Sigmoid colon (tissue), 7 donors: ENCODE data around the gene LRRC8A. TPM values are rescaled to one million over a fixed set of nuclear protein-coding genes. Genes with fewer than 3 reads are reported as not detected.
"Not testable (repeated sequence)": the region's sequence is repeated elsewhere in the genome, so short reads cannot be mapped to it uniquely, and the experiment has no call there.

Experiments used
- DNase-seq: peaks from one replicate; pipeline ENCODE4 v3.0.0-alpha.2; 2019
- H3K27ac ChIP-seq, 4 donors: fragments of 200-600 bp; sonication (generic); one replicate each; pipeline ENCODE4 v1.5.1; 2016 to 2019; ENCODE audit warnings: mild to moderate bottlenecking in 1 of 4
- H3K27me3 ChIP-seq, 3 donors: fragments of 200-600 bp; sonication (generic); one replicate each; pipeline ENCODE4 v1.5.1; 2019; ENCODE audit warnings: mild to moderate bottlenecking in 1 of 3
- H3K36me3 ChIP-seq, 4 donors: fragments of 200-600 bp; sonication (generic); one replicate each; pipeline ENCODE4 v1.5.1; 2016 to 2019
- H3K4me1 ChIP-seq, 4 donors: fragments of 200-600 bp; sonication (generic); one replicate each; pipeline ENCODE4 v1.5.1; 2017 to 2019
- H3K4me3 ChIP-seq, 4 donors: fragments of 200-600 bp; sonication (generic); one replicate each; pipeline ENCODE4 v1.5.1; 2017 to 2019; ENCODE audit warnings: mild to moderate bottlenecking in 2 of 4, moderate library complexity in 1 of 4
- H3K9me3 ChIP-seq, 4 donors: fragments of 200-600 bp in 3 of 4; sonication (generic) in 3 of 4; one replicate each; pipeline versions ENCODE4 v1.5.1 to v1.6.1; 2013 to 2019
- CTCF ChIP-seq, 4 experiments: fragments of 450-650 bp in 3 of 4; fragments of 200-600 bp in 1 of 4; IDR thresholded peaks; one replicate each; pipeline ENCODE4 v1.5.1; 2016 to 2019; ENCODE audit warnings: antibody characterized with exemption in 4 of 4, mild to moderate bottlenecking in 3 of 4, moderate library complexity in 2 of 4
- EP300 ChIP-seq, 4 donors: sonication (generic); formaldehyde crosslinking; IDR thresholded peaks; one replicate each; pipeline ENCODE4 v1.6.1; 2017; ENCODE audit warnings: antibody characterized with exemption in 4 of 4
- POLR2A ChIP-seq, 2 donors: fragments of 450-650 bp; IDR thresholded peaks; one replicate each; pipeline ENCODE4 v1.6.1; 2016; ENCODE audit warnings: antibody characterized with exemption in 2 of 2, mild to moderate bottlenecking in 2 of 2, moderate library complexity in 2 of 2
- POLR2AphosphoS5 ChIP-seq, 4 donors: sonication (generic); formaldehyde crosslinking; IDR thresholded peaks; one replicate each; pipeline ENCODE4 v1.6.1; 2017; ENCODE audit warnings: antibody characterized with exemption in 4 of 4
- WGBS, 2 donors: extraction: QIAGEN DNeasy Blood & Tissue Kit; methylation state at CpG; one replicate each; pipeline ENCODE4 v1.1.7; 2013; 5-methylcytosine and 5-hydroxymethylcytosine counted together
- intact Hi-C: fragments of 100-400 bp; cut with DNase I; formaldehyde crosslinking; loops from one replicate; pipeline ENCODE4 v1.15.1; 2023
- polyA plus RNA-seq, 3 donors: library from polyadenylated mRNA; stranded (reverse); fragments of 200-250 nt; gene quantifications; one replicate each; pipeline ENCODE4 v1.2.3, GENCODE V29; 2013
- total RNA-seq, 4 donors: library from RNA; depleted of rRNA; stranded (reverse); fragments of >200 nt; gene quantifications; one replicate each; pipeline ENCODE4 v1.1.0, GENCODE V29; 2016
- donor health status: healthy with polysubstance abuse.
- donor health status: Bipolar disorder and iron deficiency.
- donor health status: healthy.

The LRRC8A gene
- total and polyA plus RNA-seq, 7 donors = 4.8 to 59.5 (median 26.0) TPM

- peak overlapping the region; percentile 86 to 95 (median 94) for H3K27ac ChIP-seq
- intact Hi-C loops = no loop called here
- TF ChIP-seq POLR2A (IDR thresholded peaks at IDR 0.05) (no peak), EP300 (IDR thresholded peaks at IDR 0.05) (no peak)
- H3K9me3 ChIP-seq = no peaks in the 10 kb centered on the region
- no peaks in the 10 kb centered on the region for H3K27me3 ChIP-seq
- H3K4me1 ChIP-seq = peaks cover 0 to 17% (median 16%) of the 10 kb centered on the region in 4 donors
- DNase-seq = peak; percentile 76
- 29 to 33% methylated on average over 30 of the region's 30 CpGs for WGBS, 2 donors
- peaks cover 0 to 30% (median 3%) of the 10 kb centered on the region in 4 donors for H3K36me3 ChIP-seq
- H3K4me3 ChIP-seq = peak overlapping the region; percentile 59 to 89 (median 76)
These were observed 64.8 kb downstream of the LRRC8A start for GRCh38 chr9:128946571-128947276.

- Histone ChIP-seq H3K9me3 (no peaks in the 10 kb centered on the region), H3K27ac (peak overlapping the region; percentile 86 to 95 (median 94)), H3K27me3 (no peaks in the 10 kb centered on the region), H3K4me3 (peak overlapping the region; percentile 59 to 89 (median 76)), H3K36me3 (peaks cover 0 to 28% (median 2%) of the 10 kb centered on the region in 4 donors), H3K4me1 (peaks cover 0 to 17% (median 16%) of the 10 kb centered on the region in 4 donors)
- intact Hi-C loops = no loop called here
- DNase-seq = no peak
- WGBS, 2 donors = 1% methylated on average over 20 of the region's 20 CpGs
- no peak for TF ChIP-seq EP300 (IDR thresholded peaks at IDR 0.05)
- TF ChIP-seq CTCF (IDR thresholded peaks at IDR 0.05) = no peak
- no peak for TF ChIP-seq POLR2A (IDR thresholded peaks at IDR 0.05)
- TF ChIP-seq POLR2AphosphoS5 (IDR thresholded peaks at IDR 0.05) = no peak
These were observed 65.3 kb downstream of the LRRC8A start for GRCh38 chr9:128947277-128947526.

GRCh38 chr9:128947527-128948301 is 65.8 kb downstream of the LRRC8A start, which contains the start of the genes DOLK and NUP188:
TSS of gene DOLK (minus strand) at chr9:128947603. CDS start at chr9:128947303, 300 bp downstream.
TSS of gene NUP188 (plus strand) at chr9:128947699. CDS start at chr9:128947720, 21 bp downstream.
- TF ChIP-seq POLR2A (IDR thresholded peaks at IDR 0.05) (peak; percentile 87), POLR2AphosphoS5 (IDR thresholded peaks at IDR 0.05) (peak; percentile 91 to 96 (median 96)), EP300 (IDR thresholded peaks at IDR 0.05) (no peak)
- peaks cover 0 to 27% (median 2%) of the 10 kb centered on the region in 4 donors for H3K36me3 ChIP-seq
- peaks cover 0 to 17% (median 16%) of the 10 kb centered on the region in 4 donors for H3K4me1 ChIP-seq
- H3K9me3 ChIP-seq = no peaks in the 10 kb centered on the region
- peak within 1 kb of the TSS; percentile 59 to 89 (median 76) for H3K4me3 ChIP-seq
- peak; percentile 97 for DNase-seq
- intact Hi-C loops = no loop called here
- 0 to 1% methylated on average over 86 of the region's 86 CpGs for WGBS, 2 donors
- peak within 1 kb of the TSS; percentile 86 to 95 (median 94) for H3K27ac ChIP-seq
- no peaks in the 10 kb centered on the region for H3K27me3 ChIP-seq

GRCh38 chr9:128961403-128961802 is 79.5 kb downstream of the LRRC8A start:
- 94 to 97% methylated on average over 9 of the region's 9 CpGs for WGBS, 2 donors
- H3K4me3 ChIP-seq, H3K27ac ChIP-seq, H3K9me3 ChIP-seq, DNase-seq, H3K27me3 ChIP-seq, H3K4me1 ChIP-seq, intact Hi-C loops: not testable (repeated sequence)
- peaks cover 6 to 84% (median 35%) of the 10 kb centered on the region in 4 donors for H3K36me3 ChIP-seq

Other genes with a start within 250 kb of the LRRC8A start
- gene DYNC2I2, start 225.3 kb upstream of the LRRC8A start, total RNA-seq = 10 to 100 TPM; 21.6 to 33.0 (median 27.0) TPM
- 10 to 100 TPM; 39.6 to 87.4 (median 43.9) TPM for gene DYNC2I2, start 225.3 kb upstream of the LRRC8A start, polyA plus RNA-seq
- gene SET, start 192.9 kb upstream of the LRRC8A start, total RNA-seq = 100 to 1,000 TPM; 182 to 195 (median 187) TPM
- gene SET, start 192.9 kb upstream of the LRRC8A start, polyA plus RNA-seq = 100 to 1,000 TPM in 2 of 3 donors, 10 to 100 TPM in 1; 77.2 to 172 (median 114) TPM
- 1 to 10 TPM; 1.6 to 5.5 (median 3.1) TPM for gene PKN3, start 179.6 kb upstream of the LRRC8A start, total RNA-seq
- 1 to 10 TPM; 1.6 to 7.2 (median 1.8) TPM for gene PKN3, start 179.6 kb upstream of the LRRC8A start, polyA plus RNA-seq
- 10 to 100 TPM; 13.3 to 46.2 (median 15.3) TPM for gene ZDHHC12, start 158.0 kb upstream of the LRRC8A start, total RNA-seq
- 100 to 1,000 TPM in 1 of 3 donors, 10 to 100 TPM in 2; 72.6 to 123 (median 73.9) TPM for gene ZDHHC12, start 158.0 kb upstream of the LRRC8A start, polyA plus RNA-seq
- gene ZER1, start 110.2 kb upstream of the LRRC8A start, total RNA-seq = 10 to 100 TPM; 41.6 to 65.4 (median 51.9) TPM
- gene ZER1, start 110.2 kb upstream of the LRRC8A start, polyA plus RNA-seq = 10 to 100 TPM; 30.0 to 37.9 (median 34.8) TPM
- 10 to 100 TPM; 13.0 to 25.8 (median 17.8) TPM for gene TBC1D13, start 94.9 kb upstream of the LRRC8A start, total RNA-seq
- gene TBC1D13, start 94.9 kb upstream of the LRRC8A start, polyA plus RNA-seq = 10 to 100 TPM in 2 of 3 donors, 1 to 10 TPM in 1; 9.0 to 18.0 (median 10.4) TPM
- 10 to 100 TPM in 2 of 4 donors, 1 to 10 TPM in 2; 5.9 to 15.7 (median 9.0) TPM for gene ENDOG, start 63.6 kb upstream of the LRRC8A start, total RNA-seq
- gene ENDOG, start 63.6 kb upstream of the LRRC8A start, polyA plus RNA-seq = 10 to 100 TPM; 30.6 to 49.0 (median 37.9) TPM
- gene SPOUT1, start 52.3 kb upstream of the LRRC8A start, total RNA-seq = 10 to 100 TPM; 12.1 to 31.6 (median 25.9) TPM
- 10 to 100 TPM in 1 of 3 donors, 1 to 10 TPM in 2; 4.8 to 28.1 (median 5.8) TPM for gene SPOUT1, start 52.3 kb upstream of the LRRC8A start, polyA plus RNA-seq
- gene KYAT1, start 183 bp upstream of the LRRC8A start, total RNA-seq = 1 to 10 TPM; 3.9 to 8.0 (median 5.2) TPM
- 1 to 10 TPM in 1 of 3 donors, under 1 TPM in 2; 0.60 to 4.5 (median 0.92) TPM for gene KYAT1, start 183 bp upstream of the LRRC8A start, polyA plus RNA-seq
- 10 to 100 TPM; 15.5 to 30.5 (median 20.1) TPM for gene PHYHD1, start 38.8 kb downstream of the LRRC8A start, total RNA-seq
- gene PHYHD1, start 38.8 kb downstream of the LRRC8A start, polyA plus RNA-seq = 10 to 100 TPM in 1 of 3 donors, 1 to 10 TPM in 2; 1.6 to 13.2 (median 8.1) TPM
- 10 to 100 TPM in 1 of 4 donors, 1 to 10 TPM in 3; 6.2 to 11.4 (median 9.3) TPM for gene DOLK, start 65.5 kb downstream of the LRRC8A start, total RNA-seq
- 10 to 100 TPM in 1 of 3 donors, 1 to 10 TPM in 2; 2.4 to 11.1 (median 3.5) TPM for gene DOLK, start 65.5 kb downstream of the LRRC8A start, polyA plus RNA-seq
- 10 to 100 TPM; 16.6 to 28.8 (median 24.6) TPM for gene NUP188, start 65.6 kb downstream of the LRRC8A start, total RNA-seq
- 10 to 100 TPM in 1 of 3 donors, 1 to 10 TPM in 2; 3.7 to 21.3 (median 5.4) TPM for gene NUP188, start 65.6 kb downstream of the LRRC8A start, polyA plus RNA-seq
- 10 to 100 TPM; 66.7 to 78.3 (median 72.9) TPM for gene SH3GLB2, start 146.2 kb downstream of the LRRC8A start, total RNA-seq
- gene SH3GLB2, start 146.2 kb downstream of the LRRC8A start, polyA plus RNA-seq = 100 to 1,000 TPM in 1 of 3 donors, 10 to 100 TPM in 2; 49.7 to 143 (median 62.5) TPM
- 10 to 100 TPM; 18.1 to 30.5 (median 25.1) TPM for gene MIGA2, start 154.5 kb downstream of the LRRC8A start, total RNA-seq
- gene MIGA2, start 154.5 kb downstream of the LRRC8A start, polyA plus RNA-seq = 10 to 100 TPM in 1 of 3 donors, 1 to 10 TPM in 2; 8.4 to 44.3 (median 9.9) TPM
- gene DOLPP1, start 199.0 kb downstream of the LRRC8A start, total RNA-seq = 1 to 10 TPM; 2.3 to 4.3 (median 3.4) TPM
- 10 to 100 TPM in 1 of 3 donors, 1 to 10 TPM in 2; 9.0 to 39.4 (median 9.7) TPM for gene DOLPP1, start 199.0 kb downstream of the LRRC8A start, polyA plus RNA-seq
- gene CRAT, start 228.7 kb downstream of the LRRC8A start, total RNA-seq = 10 to 100 TPM; 49.6 to 58.8 (median 52.7) TPM
- gene CRAT, start 228.7 kb downstream of the LRRC8A start, polyA plus RNA-seq = 10 to 100 TPM; 49.8 to 66.8 (median 58.3) TPM
- gene PTPA, start 229.3 kb downstream of the LRRC8A start, total RNA-seq = 10 to 100 TPM; 50.2 to 79.5 (median 77.4) TPM
- gene PTPA, start 229.3 kb downstream of the LRRC8A start, polyA plus RNA-seq = 100 to 1,000 TPM in 1 of 3 donors, 10 to 100 TPM in 2; 67.3 to 141 (median 88.3) TPM